ENCODE measurements around the gene MYO5A. TPM values are rescaled to one million over a fixed set of nuclear protein-coding genes. Genes with fewer than 3 reads are reported as not detected.

Gene MYO5A
- total RNA-seq, 4 donors from 2014 or later, result 5.8 to 51.2 (median 10.2) TPM

GRCh38 chr15:52277575-52277974 lies 251.1 kb downstream of the MYO5A start:
- Histone ChIP-seq H3K9me3 (no peaks in the 10 kb centered on the region), H3K4me3 (no peak overlapping the region), H3K4me1 (no peaks in the 10 kb centered on the region), H3K27me3 (no peaks in the 10 kb centered on the region), H3K36me3 (peaks cover 0 to 8% of the 10 kb centered on the region in 2 donors), H3K27ac (no peak overlapping the region)
- ATAC-seq (no peak), DNase-seq (no peak)
- in situ Hi-C loops (cut with MboI; ENCODE audit: low sequenced_read_pairs in 4 of 4) (no loop called here), intact Hi-C loops (cut with DNase I; ENCODE audit: low total_unique reads) (no loop called here)
- TF ChIP-seq CTCF (IDR thresholded peaks at IDR 0.05 in 4 of 5, conservative IDR thresholded peaks at IDR 0.05 in 1 of 5) (no peak), POLR2A (IDR thresholded peaks at IDR 0.05) (no peak)

DNA sequence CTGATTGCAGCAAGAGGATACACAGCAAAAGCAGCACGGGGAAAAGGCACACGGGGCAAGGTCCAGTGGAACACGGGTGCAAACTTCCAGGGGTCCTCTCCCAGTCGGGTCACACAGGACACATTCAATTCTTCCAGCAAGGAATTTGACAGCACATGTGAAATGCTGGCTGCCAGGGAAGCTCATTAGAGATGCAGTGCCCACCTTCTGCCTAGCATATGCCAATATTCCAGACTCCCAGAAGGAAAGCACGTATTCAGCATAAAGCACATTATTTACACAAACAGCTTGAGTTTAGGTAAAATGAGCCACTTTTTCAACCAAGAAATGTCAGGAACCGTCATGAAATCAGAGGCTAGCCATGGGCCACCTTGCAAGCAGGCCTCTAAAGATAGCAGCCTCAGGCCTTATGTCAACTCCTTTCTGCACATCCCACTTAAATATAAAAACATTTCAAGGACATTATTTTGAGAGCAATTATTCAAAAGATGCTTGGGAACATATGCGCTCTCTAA lies 252.4 kb downstream of the MYO5A start:
- TF ChIP-seq CTCF (IDR thresholded peaks at IDR 0.05 in 4 of 5, conservative IDR thresholded peaks at IDR 0.05 in 1 of 5), result no peak
- TF ChIP-seq POLR2A (IDR thresholded peaks at IDR 0.05), result no peak
- ATAC-seq, result no peak
- Histone ChIP-seq H3K27ac (no peak overlapping the region), H3K9me3 (no peaks in the 10 kb centered on the region), H3K27me3 (no peaks in the 10 kb centered on the region), H3K36me3 (peaks cover 0 to 16% of the 10 kb centered on the region in 2 donors), H3K4me3 (no peak overlapping the region), H3K4me1 (no peaks in the 10 kb centered on the region)
- in situ Hi-C loops (cut with MboI; ENCODE audit: low sequenced_read_pairs in 4 of 4) (no loop called here), intact Hi-C loops (cut with DNase I; ENCODE audit: low total_unique reads) (no loop called here)
- DNase-seq, result no peak

DNA sequence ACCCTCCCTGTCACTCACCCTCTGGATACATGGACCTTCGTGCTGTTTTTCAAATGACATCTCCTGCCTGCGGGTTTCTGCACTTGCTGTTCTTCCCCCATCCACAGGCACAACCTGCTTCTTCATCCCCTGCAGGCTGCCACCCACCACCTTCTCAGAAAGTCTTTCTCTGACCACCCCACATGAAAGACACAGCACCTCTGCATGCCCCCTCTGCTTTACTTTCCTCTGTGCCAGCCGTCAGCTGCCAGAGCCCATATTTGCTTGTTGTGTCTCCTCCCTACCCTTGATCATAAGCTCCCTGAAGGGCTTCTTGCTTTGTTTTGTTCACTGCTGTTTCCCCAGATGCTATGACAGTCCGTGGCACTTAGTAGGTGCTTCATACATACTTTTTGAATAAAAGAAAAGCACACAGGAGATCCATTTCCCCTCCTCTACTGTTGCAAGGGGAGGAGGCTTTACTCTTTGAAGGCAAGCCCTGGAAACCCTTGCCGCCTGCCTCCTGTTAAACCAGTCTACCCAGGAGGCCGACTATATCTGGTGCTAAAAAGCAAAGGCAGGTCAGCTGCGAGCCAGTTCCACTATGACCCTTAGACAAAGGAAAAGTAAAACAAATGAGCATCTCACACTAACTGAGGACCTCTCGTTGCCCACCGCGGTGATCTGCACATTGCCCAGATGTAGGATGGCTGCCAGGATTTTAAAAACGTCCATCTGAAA lies 265.0 kb downstream of the MYO5A start:
- no peak for ATAC-seq
- intact Hi-C loops (cut with DNase I; ENCODE audit: low total_unique reads), result no loop called here

GRCh38 chr15:52262364-52262763 lies 266.3 kb downstream of the MYO5A start:
- Histone ChIP-seq H3K9me3 (no peaks in the 10 kb centered on the region), H3K36me3 (no peaks in the 10 kb centered on the region), H3K4me1 (peaks cover 10 to 14% of the 10 kb centered on the region in 2 donors), H3K4me3 (no peak overlapping the region), H3K27ac (peak overlapping the region; percentile 65 to 75 (median 68)), H3K27me3 (no peaks in the 10 kb centered on the region)
- TF ChIP-seq POLR2A (IDR thresholded peaks at IDR 0.05) (no peak), CTCF (IDR thresholded peaks at IDR 0.05 in 4 of 5, conservative IDR thresholded peaks at IDR 0.05 in 1 of 5) (no peak)
- ATAC-seq, result no peak
- DNase-seq, result no peak
- intact Hi-C loops (cut with DNase I; ENCODE audit: low total_unique reads), result no loop called here
- in situ Hi-C loops (cut with MboI; ENCODE audit: low sequenced_read_pairs in 4 of 4), result loop anchor here in 1 of 4 donors (10.0 kb wide), 1 partner anchor 272 kb away; no protein-coding TSS in a partner anchor

More for the DNA sequence above, 265.0 kb downstream of the MYO5A start:
- Histone ChIP-seq H3K27me3 (no peaks in the 10 kb centered on the region), H3K4me1 (peaks cover 0 to 3% of the 10 kb centered on the region in 2 donors), H3K27ac (peak overlapping the region in 2 of 4 donors; percentile 68 to 75), H3K9me3 (no peaks in the 10 kb centered on the region), H3K36me3 (no peaks in the 10 kb centered on the region), H3K4me3 (no peak overlapping the region)
- TF ChIP-seq CTCF (IDR thresholded peaks at IDR 0.05 in 4 of 5, conservative IDR thresholded peaks at IDR 0.05 in 1 of 5) (no peak), POLR2A (IDR thresholded peaks at IDR 0.05) (no peak)
- no peak for DNase-seq
- in situ Hi-C loops (cut with MboI; ENCODE audit: low sequenced_read_pairs in 4 of 4), result loop anchor here in 1 of 4 donors (10.0 kb wide), 1 partner anchor 271 kb away; no protein-coding TSS in a partner anchor

All from gastrocnemius medialis (tissue), 4 donors.